ENCODE data around the gene RPS6KA2. TPM values are rescaled to one million over a fixed set of nuclear protein-coding genes. Genes with fewer than 3 reads are reported as not detected.

Gene RPS6KA2
- total RNA-seq, 2 donors from 2014 or later: 78.6 to 131 TPM

DNA sequence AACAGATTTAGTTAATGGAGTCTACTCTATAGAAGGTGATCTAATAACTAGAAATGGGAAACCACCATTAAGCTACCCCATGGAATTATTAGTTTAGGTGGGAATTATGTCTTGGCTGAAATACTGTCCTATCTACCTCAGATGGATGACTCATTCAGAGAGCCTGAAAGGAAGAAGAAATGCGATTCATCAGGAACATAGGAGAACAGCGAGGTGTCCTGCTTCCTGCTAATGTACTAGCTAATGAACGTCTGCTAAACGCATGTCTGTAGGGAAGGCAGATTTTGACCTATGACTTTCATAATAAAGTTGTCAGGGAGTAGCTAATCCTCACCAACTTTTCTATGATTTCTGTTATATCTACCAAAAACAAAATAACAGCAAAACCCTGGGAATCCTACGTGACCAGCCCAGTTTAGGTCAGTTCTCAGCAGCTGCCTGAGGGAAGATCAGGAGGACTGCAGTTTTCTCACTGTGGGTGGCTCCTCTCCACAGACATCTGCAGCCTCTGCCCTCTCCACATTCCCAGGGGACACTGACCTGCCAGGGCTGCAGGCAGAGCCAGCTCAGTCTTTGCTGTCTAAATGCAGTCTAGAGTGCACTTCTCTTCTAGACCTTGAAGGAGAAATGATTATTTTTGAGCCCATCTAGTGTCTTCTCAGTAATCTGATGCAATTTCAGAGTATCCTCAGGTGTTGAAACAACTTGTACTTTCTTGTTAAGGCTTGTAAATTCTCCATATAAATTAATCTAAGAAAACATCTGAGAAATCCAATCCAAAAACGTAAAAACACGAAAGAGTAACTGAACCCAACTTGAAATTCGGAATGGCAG, 266.6 kb downstream of the RPS6KA2 start:
- Histone ChIP-seq H3K27ac (no peak overlapping the region), H3K36me3 (peaks cover 16% of the 10 kb centered on the region), H3K4me3 (no peak overlapping the region), H3K9me3 (no peaks in the 10 kb centered on the region), H3K27me3 (no peaks in the 10 kb centered on the region), H3K4me1 (peaks cover 0 to 24% of the 10 kb centered on the region in 2 donors)
- TF ChIP-seq, protein P1, sequence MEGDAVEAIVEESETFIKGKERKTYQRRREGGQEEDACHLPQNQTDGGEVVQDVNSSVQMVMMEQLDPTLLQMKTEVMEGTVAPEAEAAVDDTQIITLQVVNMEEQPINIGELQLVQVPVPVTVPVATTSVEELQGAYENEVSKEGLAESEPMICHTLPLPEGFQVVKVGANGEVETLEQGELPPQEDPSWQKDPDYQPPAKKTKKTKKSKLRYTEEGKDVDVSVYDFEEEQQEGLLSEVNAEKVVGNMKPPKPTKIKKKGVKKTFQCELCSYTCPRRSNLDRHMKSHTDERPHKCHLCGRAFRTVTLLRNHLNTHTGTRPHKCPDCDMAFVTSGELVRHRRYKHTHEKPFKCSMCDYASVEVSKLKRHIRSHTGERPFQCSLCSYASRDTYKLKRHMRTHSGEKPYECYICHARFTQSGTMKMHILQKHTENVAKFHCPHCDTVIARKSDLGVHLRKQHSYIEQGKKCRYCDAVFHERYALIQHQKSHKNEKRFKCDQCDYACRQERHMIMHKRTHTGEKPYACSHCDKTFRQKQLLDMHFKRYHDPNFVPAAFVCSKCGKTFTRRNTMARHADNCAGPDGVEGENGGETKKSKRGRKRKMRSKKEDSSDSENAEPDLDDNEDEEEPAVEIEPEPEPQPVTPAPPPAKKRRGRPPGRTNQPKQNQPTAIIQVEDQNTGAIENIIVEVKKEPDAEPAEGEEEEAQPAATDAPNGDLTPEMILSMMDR (IDR thresholded peaks at IDR 0.05): no peak
- no peak for DNase-seq (ENCODE audit: low spot score)

MicroRNAs within 50 kb of the gene (microRNA counts, 767-probe panel; counts per million panel counts)
- 0 to 31.0 counts per million in 2 donors for microRNA hsa-miR-1913

Small RNA genes within 50 kb of the gene (microRNA-seq; reads per million reads assigned to microRNA genes)
- 0 to 1.4 reads per million in 2 donors for gene MIR1913 (ENCODE audit: borderline number of aligned reads in 2 of 2, borderline replicate concordance in 1 of 2)

Other genes with a start within 250 kb of the RPS6KA2 start
- 100 to 1,000 TPM; 250 to 616 TPM for gene MPC1, start 244.3 kb downstream of the RPS6KA2 start, total RNA-seq
- under 1 TPM; 0.20 to 0.52 TPM for gene RAMACL, start 40.6 kb downstream of the RPS6KA2 start, total RNA-seq

All from right atrium auricular region (tissue), 2 donors.